Measurements from ENCODE around the gene AKT2. TPM values are rescaled to one million over a fixed set of nuclear protein-coding genes. Genes with fewer than 3 reads are reported as not detected.
A peak's percentile ranks its signal among the peaks of the same experiment; 100 is the strongest.

AKT2 gene
- total RNA-seq, 1 experiment from 2014 or later: 2,376 TPM

- TF ChIP-seq TCF7L2 (IDR thresholded peaks at IDR 0.05; ENCODE audit: low read depth, low read length) (no peak), POLR2AphosphoS5 (IDR thresholded peaks at IDR 0.05; ENCODE audit: low read depth, low read length) (no peak), CTCF (IDR thresholded peaks at IDR 0.05) (no peak), SIN3A (IDR thresholded peaks at IDR 0.05; ENCODE audit: borderline replicate concordance, insufficient read depth, low read depth, low read length) (no peak)
- Histone ChIP-seq H3K36me3 (ENCODE audit: control insufficient read depth, insufficient read depth, low read length) (peaks cover 56% of the 10 kb centered on the region), H3K4me1 (ENCODE audit: control insufficient read depth, insufficient read depth, low read length) (peaks cover 6% of the 10 kb centered on the region), H3K27me3 (ENCODE audit: control insufficient read depth, insufficient read depth, low read length) (no peaks in the 10 kb centered on the region), H3K9me3 (ENCODE audit: control insufficient read depth, insufficient read depth, low read depth, low read length) (no peaks in the 10 kb centered on the region), H3K27ac (ENCODE audit: low read length) (no peak overlapping the region), H3K4me3 (ENCODE audit: low read depth in 2 of 2, low read length in 2 of 2) (no peak overlapping the region)
- ChIA-PET POLR2A (interaction anchor here (0.5 to 0.9 kb wide), 4 partner anchors 16 to 72 kb away, joined by 3 to 8 read pairs (median 3); no protein-coding TSS in a partner anchor), CTCF (interaction anchor here (0.5 to 1.8 kb wide), 3 partner anchors 24 to 53 kb away, joined by 5 to 9 read pairs (median 6); no protein-coding TSS in a partner anchor)
- ATAC-seq (0 out of 2 replicates have a peak, but pooled peaks have one; percentile 11), DNase-seq (ENCODE audit: low read depth, low spot score) (no peak)
- in situ Hi-C loops (cut with HindIII; ENCODE audit: low pct_unique_long_range_greater_than_20kb, low sequenced_read_pairs): no loop called here
- BruUV-seq (replicated peaks): no TSS peak
- intact Hi-C loops (cut with micrococcal nuclease; ENCODE audit: unreplicated experiment): no loop called here
These were observed 33.2 kb downstream of the AKT2 start for GRCh38 chr19:40251991-40252390.

- 0 out of 2 replicates have a peak, but pooled peaks cover 5% of the 10 kb centered on the region for H3K4me1 ChIP-seq (ENCODE audit: control insufficient read depth, insufficient read depth, low read length)
- H3K27me3 ChIP-seq (ENCODE audit: control insufficient read depth, insufficient read depth, low read length): no peaks in the 10 kb centered on the region
- intact Hi-C loops (cut with micrococcal nuclease; ENCODE audit: unreplicated experiment): no loop called here
- BruUV-seq (replicated peaks): no TSS peak
- in situ Hi-C loops (cut with HindIII; ENCODE audit: low pct_unique_long_range_greater_than_20kb, low sequenced_read_pairs): no loop called here
- H3K4me3 ChIP-seq (ENCODE audit: low read depth in 2 of 2, low read length in 2 of 2): no peak overlapping the region
- ATAC-seq (no peak), DNase-seq (ENCODE audit: low read depth, low spot score) (no peak)
- H3K9me3 ChIP-seq (ENCODE audit: control insufficient read depth, insufficient read depth, low read depth, low read length): no peaks in the 10 kb centered on the region
- ChIA-PET POLR2A (interaction anchor here (0.6 to 0.7 kb wide), 2 partner anchors 27 to 34 kb away, joined by 3 to 4 read pairs; partner anchors contain the start of gene AKT2), CTCF (interaction anchor here (0.5 to 1.0 kb wide), 4 partner anchors 54 to 378 kb away, joined by 3 to 5 read pairs (median 3); no protein-coding TSS in a partner anchor)
- H3K27ac ChIP-seq (ENCODE audit: low read length): no peak overlapping the region
- H3K36me3 ChIP-seq (ENCODE audit: control insufficient read depth, insufficient read depth, low read length): peaks cover 49% of the 10 kb centered on the region
- no peak for TF ChIP-seq SIN3A (IDR thresholded peaks at IDR 0.05; ENCODE audit: borderline replicate concordance, insufficient read depth, low read depth, low read length)
- no peak for TF ChIP-seq TCF7L2 (IDR thresholded peaks at IDR 0.05; ENCODE audit: low read depth, low read length)
- TF ChIP-seq, protein P1, sequence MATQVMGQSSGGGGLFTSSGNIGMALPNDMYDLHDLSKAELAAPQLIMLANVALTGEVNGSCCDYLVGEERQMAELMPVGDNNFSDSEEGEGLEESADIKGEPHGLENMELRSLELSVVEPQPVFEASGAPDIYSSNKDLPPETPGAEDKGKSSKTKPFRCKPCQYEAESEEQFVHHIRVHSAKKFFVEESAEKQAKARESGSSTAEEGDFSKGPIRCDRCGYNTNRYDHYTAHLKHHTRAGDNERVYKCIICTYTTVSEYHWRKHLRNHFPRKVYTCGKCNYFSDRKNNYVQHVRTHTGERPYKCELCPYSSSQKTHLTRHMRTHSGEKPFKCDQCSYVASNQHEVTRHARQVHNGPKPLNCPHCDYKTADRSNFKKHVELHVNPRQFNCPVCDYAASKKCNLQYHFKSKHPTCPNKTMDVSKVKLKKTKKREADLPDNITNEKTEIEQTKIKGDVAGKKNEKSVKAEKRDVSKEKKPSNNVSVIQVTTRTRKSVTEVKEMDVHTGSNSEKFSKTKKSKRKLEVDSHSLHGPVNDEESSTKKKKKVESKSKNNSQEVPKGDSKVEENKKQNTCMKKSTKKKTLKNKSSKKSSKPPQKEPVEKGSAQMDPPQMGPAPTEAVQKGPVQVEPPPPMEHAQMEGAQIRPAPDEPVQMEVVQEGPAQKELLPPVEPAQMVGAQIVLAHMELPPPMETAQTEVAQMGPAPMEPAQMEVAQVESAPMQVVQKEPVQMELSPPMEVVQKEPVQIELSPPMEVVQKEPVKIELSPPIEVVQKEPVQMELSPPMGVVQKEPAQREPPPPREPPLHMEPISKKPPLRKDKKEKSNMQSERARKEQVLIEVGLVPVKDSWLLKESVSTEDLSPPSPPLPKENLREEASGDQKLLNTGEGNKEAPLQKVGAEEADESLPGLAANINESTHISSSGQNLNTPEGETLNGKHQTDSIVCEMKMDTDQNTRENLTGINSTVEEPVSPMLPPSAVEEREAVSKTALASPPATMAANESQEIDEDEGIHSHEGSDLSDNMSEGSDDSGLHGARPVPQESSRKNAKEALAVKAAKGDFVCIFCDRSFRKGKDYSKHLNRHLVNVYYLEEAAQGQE (IDR thresholded peaks at IDR 0.05; ENCODE audit: insufficient read depth in 1 of 2, low read depth in 2 of 2, low read length in 1 of 2): no peak
These were observed 33.9 kb downstream of the AKT2 start for GRCh38 chr19:40251244-40251643.

GRCh38 chr19:40249781-40250180 lies 35.4 kb downstream of the AKT2 start:
- no peak for DNase-seq (ENCODE audit: low read depth, low spot score)
- ChIA-PET CTCF (interaction anchor here (0.6 to 1.4 kb wide), 5 partner anchors 15 to 93 kb away, joined by 3 to 11 read pairs (median 3); no protein-coding TSS in a partner anchor), POLR2A (interaction anchor here (0.6 to 1.3 kb wide), 5 partner anchors 10 to 786 kb away, joined by 3 to 5 read pairs (median 3); no protein-coding TSS in a partner anchor)
- Histone ChIP-seq H3K27me3 (ENCODE audit: control insufficient read depth, insufficient read depth, low read length) (no peaks in the 10 kb centered on the region), H3K4me3 (ENCODE audit: low read depth in 2 of 2, low read length in 2 of 2) (no peak overlapping the region), H3K4me1 (ENCODE audit: control insufficient read depth, insufficient read depth, low read length) (0 out of 2 replicates have a peak, but pooled peaks cover 5% of the 10 kb centered on the region), H3K36me3 (ENCODE audit: control insufficient read depth, insufficient read depth, low read length) (peaks cover 34% of the 10 kb centered on the region), H3K9me3 (ENCODE audit: control insufficient read depth, insufficient read depth, low read depth, low read length) (no peaks in the 10 kb centered on the region), H3K27ac (ENCODE audit: low read length) (no peak overlapping the region)
- in situ Hi-C loops (cut with HindIII; ENCODE audit: low pct_unique_long_range_greater_than_20kb, low sequenced_read_pairs): no loop called here
- no peak for TF ChIP-seq POLR2AphosphoS5 (IDR thresholded peaks at IDR 0.05; ENCODE audit: low read depth, low read length)
- TF ChIP-seq, protein P1 (IDR thresholded peaks at IDR 0.05; ENCODE audit: insufficient read depth in 1 of 2, low read depth in 2 of 2, low read length in 1 of 2): no peak
- peak; percentile 4 for ATAC-seq
- no TSS peak for BruUV-seq (replicated peaks)
- intact Hi-C loops (cut with micrococcal nuclease; ENCODE audit: unreplicated experiment): no loop called here

Data from Panc1 (cell line).